ENCODE results near the gene EFCAB7.

DNA sequence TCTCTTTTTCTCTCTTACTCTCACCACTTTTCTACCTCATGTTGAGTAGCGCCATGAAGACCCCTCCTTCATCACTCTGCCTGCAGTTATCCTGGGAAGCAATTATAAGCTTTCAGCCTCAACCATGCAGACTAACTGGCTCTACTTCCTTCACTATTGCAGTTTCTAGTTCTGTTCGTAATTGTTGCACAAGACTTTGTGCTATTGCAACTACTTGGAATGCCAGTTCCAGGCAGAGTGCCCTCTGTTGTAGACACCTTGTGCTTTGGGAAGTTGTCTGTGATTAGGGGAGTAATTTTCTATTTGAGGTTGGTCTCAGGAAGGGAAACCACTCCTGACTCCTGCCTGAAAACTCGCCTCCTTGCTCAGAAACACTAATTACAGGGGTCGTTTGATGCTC, 89.2 kb downstream of the EFCAB7 start:
- TF ChIP-seq, protein P1, sequence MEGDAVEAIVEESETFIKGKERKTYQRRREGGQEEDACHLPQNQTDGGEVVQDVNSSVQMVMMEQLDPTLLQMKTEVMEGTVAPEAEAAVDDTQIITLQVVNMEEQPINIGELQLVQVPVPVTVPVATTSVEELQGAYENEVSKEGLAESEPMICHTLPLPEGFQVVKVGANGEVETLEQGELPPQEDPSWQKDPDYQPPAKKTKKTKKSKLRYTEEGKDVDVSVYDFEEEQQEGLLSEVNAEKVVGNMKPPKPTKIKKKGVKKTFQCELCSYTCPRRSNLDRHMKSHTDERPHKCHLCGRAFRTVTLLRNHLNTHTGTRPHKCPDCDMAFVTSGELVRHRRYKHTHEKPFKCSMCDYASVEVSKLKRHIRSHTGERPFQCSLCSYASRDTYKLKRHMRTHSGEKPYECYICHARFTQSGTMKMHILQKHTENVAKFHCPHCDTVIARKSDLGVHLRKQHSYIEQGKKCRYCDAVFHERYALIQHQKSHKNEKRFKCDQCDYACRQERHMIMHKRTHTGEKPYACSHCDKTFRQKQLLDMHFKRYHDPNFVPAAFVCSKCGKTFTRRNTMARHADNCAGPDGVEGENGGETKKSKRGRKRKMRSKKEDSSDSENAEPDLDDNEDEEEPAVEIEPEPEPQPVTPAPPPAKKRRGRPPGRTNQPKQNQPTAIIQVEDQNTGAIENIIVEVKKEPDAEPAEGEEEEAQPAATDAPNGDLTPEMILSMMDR (IDR thresholded peaks at IDR 0.05; ENCODE audit: insufficient read depth, low read length) = no peak
- TF ChIP-seq, protein P2, sequence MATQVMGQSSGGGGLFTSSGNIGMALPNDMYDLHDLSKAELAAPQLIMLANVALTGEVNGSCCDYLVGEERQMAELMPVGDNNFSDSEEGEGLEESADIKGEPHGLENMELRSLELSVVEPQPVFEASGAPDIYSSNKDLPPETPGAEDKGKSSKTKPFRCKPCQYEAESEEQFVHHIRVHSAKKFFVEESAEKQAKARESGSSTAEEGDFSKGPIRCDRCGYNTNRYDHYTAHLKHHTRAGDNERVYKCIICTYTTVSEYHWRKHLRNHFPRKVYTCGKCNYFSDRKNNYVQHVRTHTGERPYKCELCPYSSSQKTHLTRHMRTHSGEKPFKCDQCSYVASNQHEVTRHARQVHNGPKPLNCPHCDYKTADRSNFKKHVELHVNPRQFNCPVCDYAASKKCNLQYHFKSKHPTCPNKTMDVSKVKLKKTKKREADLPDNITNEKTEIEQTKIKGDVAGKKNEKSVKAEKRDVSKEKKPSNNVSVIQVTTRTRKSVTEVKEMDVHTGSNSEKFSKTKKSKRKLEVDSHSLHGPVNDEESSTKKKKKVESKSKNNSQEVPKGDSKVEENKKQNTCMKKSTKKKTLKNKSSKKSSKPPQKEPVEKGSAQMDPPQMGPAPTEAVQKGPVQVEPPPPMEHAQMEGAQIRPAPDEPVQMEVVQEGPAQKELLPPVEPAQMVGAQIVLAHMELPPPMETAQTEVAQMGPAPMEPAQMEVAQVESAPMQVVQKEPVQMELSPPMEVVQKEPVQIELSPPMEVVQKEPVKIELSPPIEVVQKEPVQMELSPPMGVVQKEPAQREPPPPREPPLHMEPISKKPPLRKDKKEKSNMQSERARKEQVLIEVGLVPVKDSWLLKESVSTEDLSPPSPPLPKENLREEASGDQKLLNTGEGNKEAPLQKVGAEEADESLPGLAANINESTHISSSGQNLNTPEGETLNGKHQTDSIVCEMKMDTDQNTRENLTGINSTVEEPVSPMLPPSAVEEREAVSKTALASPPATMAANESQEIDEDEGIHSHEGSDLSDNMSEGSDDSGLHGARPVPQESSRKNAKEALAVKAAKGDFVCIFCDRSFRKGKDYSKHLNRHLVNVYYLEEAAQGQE (IDR thresholded peaks at IDR 0.05; ENCODE audit: insufficient replicate concordance, low read depth) = no peak

Data from HL-60 (cell line).